TTC549 (cell line): ENCODE data around the gene RIN3.
"Not testable (repeated sequence)": the region's sequence is repeated elsewhere in the genome, so short reads cannot be mapped to it uniquely, and the experiment has no call there.

Experiments
- FAIRE-seq: peaks from 2 replicates; lab custom pipeline; 2012; peaks lifted over from hg19 to GRCh38; lab: Jason Lieb, UNC

The RIN3 gene

GRCh38 chr14:92690171-92691011 is 176.8 kb downstream of the RIN3 start:
- no peak for FAIRE-seq

GRCh38 chr14:92692822-92693226 is 179.2 kb downstream of the RIN3 start:
- FAIRE-seq, result no peak

GRCh38 chr14:92693998-92694795 is 180.6 kb downstream of the RIN3 start:
- FAIRE-seq, result no peak

GRCh38 chr14:92694807-92695206 is 181.2 kb downstream of the RIN3 start:
- FAIRE-seq, result no peak

DNA sequence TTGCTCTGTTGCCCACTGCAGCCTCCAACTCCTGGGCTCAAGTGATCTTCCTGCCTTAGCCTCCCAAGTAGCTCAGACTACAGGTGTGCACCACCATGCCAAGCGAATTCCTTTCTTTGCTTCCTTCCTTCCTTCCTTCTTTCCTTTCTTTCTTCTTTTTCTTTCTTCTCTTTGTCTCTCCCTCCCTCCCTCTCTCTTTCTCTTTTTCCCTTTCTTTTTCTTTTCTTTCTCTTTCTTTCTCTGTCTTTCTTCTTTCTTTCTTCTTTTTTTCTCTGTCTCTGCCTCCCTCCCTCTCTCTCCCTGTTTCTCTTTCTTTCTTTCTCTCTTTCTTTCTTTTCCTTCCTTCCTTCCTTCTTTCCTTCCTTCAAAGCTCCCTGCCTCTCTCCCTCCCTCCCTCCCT is 182.0 kb downstream of the RIN3 start:
- FAIRE-seq, result no peak

- FAIRE-seq, result no peak
Observed at GRCh38 chr14:92696366-92696765, 182.8 kb downstream of the RIN3 start.

GRCh38 chr14:92698393-92698792 is 184.8 kb downstream of the RIN3 start:
- FAIRE-seq, result no peak

DNA sequence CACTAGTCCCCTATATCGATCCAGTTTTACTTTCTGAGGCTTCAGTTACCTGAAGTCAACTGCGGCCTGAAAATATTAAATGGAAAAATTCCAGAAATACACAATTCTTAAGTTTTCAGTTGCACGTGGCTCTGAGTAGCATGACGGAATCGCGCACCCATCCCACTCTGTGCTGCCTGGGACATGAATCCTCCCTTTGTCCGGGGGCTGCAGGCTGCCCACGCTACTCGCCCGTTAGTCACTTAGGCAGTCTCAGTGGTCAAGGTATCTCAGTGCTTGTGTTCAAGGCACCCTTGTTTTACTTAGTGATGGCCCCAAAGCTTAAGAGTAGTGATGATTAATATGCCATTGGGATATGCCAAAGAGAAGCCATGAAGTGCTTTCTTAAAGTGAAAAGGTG is 188.2 kb downstream of the RIN3 start:
- FAIRE-seq, result no peak

GRCh38 chr14:92702441-92702918 is 188.9 kb downstream of the RIN3 start:
- no peak for FAIRE-seq

DNA sequence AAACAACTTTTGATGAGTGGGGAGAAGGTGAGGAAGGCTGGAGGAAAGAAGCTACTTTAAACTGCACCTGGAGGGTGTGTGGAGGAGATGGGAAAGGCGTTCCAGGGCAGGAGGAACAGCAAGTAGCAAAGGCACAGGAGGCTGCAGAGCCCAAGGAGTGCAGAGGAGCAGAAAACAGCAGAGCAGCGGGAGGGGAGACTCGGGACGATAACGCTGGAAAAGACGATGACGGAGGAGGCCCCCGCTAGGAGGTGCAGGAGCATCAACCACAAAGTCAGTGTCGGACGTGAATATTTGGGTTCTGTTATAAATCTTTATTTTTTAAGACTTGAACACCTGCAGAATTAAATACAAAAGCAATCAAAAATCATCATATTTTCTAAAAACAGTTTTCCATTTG is 189.9 kb downstream of the RIN3 start:
- no peak for FAIRE-seq

DNA sequence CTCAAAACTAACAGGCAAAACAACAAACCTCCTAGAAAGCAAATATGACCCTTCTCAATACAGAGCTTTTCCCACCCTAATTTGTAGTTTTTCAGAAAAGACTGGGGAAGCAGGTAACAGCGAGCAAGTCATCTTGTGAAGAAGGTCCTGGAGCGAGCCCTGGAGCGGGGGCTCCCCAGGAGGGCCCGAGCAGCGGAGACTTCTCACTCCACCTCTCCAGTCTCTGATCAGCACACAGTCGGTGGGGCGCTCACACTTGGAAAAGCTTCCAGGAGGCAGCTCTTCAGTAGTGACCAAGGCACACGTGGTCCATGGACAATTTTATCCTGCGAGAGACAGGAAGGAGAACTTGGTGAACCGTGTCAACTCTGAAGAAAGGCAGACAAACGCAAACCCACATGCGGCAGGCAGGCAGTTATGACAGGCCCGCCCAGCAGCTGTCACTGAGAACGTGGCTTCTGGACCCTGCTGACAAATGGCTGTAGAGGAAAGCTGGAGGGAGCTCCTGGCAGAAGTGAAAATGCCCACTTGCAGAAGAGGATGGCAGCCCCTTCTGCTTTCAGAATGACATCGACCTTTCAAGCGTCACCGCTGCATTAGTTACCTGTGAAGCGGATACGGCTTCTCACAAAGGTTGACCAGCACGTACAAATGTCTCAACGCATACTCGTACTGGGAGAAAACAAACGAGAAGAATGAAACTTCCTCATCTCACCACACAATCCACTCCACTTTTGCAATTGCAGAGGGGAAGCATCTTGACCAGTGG is 190.6 kb downstream of the RIN3 start:
- FAIRE-seq, result no peak

GRCh38 chr14:92704821-92705220 is 191.2 kb downstream of the RIN3 start:
- FAIRE-seq, result no peak

- FAIRE-seq, result no peak
Observed at GRCh38 chr14:92706386-92706785, 192.8 kb downstream of the RIN3 start.

DNA sequence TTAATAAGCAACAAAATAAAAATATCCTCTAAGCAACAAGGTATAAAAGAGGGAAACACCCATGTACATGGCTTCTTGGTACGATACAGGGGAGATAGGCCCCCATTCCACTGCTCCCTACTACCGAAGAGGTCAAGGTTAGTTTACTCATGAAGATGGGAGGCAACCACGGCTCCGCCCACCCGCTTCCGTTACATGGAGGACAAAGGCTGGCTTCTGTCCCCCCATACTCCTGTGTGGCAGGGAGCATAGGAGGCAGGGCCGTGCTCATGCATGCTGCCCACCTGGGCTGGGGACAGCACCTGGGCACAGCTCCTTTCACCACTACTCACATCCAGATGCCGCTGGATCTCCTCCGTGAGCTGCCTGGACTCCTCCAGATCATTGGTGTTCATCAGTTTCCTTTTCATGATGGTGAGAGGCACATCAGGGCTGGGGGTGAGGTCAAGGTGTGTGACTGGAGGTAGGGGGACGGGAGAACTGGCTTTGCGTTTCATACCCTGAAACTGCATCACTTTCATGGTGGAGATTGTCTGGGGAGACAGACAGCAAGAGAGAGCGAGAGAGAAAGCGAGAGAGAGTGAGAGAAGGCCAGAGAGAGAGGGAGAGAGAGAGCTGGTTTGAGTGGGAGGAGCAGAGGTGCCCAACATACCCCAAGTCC is 195.9 kb downstream of the RIN3 start:
- FAIRE-seq, result no peak

GRCh38 chr14:92710001-92710341 is 196.4 kb downstream of the RIN3 start:
- no peak for FAIRE-seq

DNA sequence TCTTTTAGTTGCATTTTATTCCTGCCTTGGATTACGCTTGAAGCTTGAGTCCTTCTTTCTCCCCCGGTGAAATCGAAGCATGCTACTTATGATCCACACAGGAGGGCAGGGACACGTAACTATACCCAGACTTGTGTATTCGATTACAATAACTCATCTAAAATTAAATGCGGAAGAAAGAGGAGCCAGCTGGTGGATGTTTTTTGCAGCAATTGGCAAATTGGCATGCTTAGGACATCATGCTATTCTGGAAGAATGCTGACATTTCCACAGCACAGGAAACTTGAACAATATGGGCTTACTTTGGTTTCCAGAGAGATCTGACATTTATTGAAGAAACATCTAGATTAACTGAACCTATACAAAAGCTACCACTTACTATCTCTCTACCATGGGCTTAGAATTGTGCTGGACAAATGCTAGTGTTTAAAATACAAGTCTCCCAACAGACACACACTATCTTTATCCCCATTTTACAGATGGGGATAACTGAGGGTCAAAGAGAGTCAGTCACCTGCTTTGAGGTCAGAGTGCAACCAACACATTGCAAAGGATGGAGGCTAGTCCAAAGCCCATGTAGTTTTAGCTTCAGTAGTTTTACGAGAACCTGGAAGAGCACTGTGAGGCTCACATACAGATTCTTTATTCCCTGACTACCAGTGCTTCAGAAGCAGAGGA is 198.5 kb downstream of the RIN3 start:
- FAIRE-seq, result no peak

DNA sequence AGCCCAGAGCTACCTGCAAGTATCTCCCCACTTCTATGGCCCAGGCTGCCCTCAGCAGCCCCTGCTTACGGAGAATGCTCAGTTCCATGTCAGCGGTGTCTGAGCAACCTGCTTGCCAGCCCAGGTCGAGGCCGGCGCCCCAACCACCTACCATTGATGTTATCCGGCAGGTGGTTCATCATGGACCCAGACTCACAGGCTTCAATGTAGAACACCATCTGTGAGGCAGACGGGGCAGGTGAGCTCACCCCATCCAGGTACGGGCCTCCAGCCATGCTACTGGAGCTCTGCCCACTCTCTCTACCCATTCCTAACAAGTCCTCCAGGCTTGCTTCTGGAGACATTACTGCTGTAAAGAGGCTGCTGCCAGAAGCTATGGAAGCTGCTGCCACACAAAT is 199.1 kb downstream of the RIN3 start:
- no peak for FAIRE-seq

GRCh38 chr14:92714739-92715307 is 201.2 kb downstream of the RIN3 start:
- not testable (repeated sequence) for FAIRE-seq

DNA sequence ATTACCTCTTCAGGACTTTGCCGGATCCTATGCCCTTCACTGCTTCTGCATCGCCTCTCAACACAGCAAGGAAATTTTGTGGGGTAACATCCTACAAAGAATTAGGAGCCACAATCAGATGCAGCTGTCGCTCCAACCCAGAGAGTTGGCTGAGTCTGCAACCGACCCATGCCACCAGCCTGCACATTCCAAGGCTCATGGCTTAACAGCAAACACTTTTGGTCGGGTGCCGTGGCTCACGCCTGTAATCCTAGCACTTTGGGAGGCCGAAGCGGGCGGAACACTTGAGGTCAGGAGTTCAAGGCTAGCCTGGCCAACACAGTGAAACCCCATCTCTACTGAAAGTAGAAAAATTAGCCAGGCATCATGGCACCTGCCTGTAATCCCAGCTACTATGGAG is 202.6 kb downstream of the RIN3 start:
- no peak for FAIRE-seq

GRCh38 chr14:92717571-92718042 is 204.0 kb downstream of the RIN3 start:
- FAIRE-seq, result no peak

GRCh38 chr14:92718664-92719063 is 205.1 kb downstream of the RIN3 start:
- no peak for FAIRE-seq
